Activated naive CD4-positive, alpha-beta T cell treated with anti-CD3 and anti-CD28 coated beads for 36 hours (primary cell): ENCODE data around the gene RGS6. TPM values are rescaled to one million over a fixed set of nuclear protein-coding genes. Genes with fewer than 3 reads are reported as not detected.

Source experiments
- CTCF ChIA-PET: fragments of 350-600 bp; sonication (Branson Sonifier 250); formaldehyde crosslinking; loops from one replicate; lab custom pipeline; 2021; ENCODE audit warnings: antibody characterized with exemption; lab: Charles Lee
- DNase-seq: peaks from one replicate; pipeline ENCODE4 v3.0.0-alpha.2; 2020
- H3K27ac Mint-ChIP-seq: one replicate; pipeline ENCODE4 v1.8.0; 2021; ENCODE audit warnings: mild to moderate bottlenecking, mixed read lengths
- H3K27me3 Mint-ChIP-seq: one replicate; pipeline ENCODE4 v1.8.0; 2021; ENCODE audit warnings: low read depth, mixed read lengths
- H3K36me3 Mint-ChIP-seq: one replicate; pipeline ENCODE4 v1.8.0; 2021; ENCODE audit warnings: low read depth, mixed read lengths
- H3K4me1 Mint-ChIP-seq: one replicate; pipeline ENCODE4 v1.8.0; 2021; ENCODE audit warnings: low read depth, mixed read lengths
- H3K4me3 Mint-ChIP-seq: one replicate; pipeline ENCODE4 v1.8.0; 2021; ENCODE audit warnings: mild to moderate bottlenecking, moderate library complexity, mixed read lengths
- H3K9me3 Mint-ChIP-seq: one replicate; pipeline ENCODE4 v1.8.0; 2021; ENCODE audit warnings: mixed read lengths
- intact Hi-C: fragments of 100-400 bp; cut with micrococcal nuclease; formaldehyde crosslinking; loops from one replicate; pipeline ENCODE4 v1.15.1; 2023
- total RNA-seq, 2 experiments: library from RNA; stranded (reverse); gene quantifications; one replicate each; pipeline ENCODE4 v1.2.3, GENCODE V29; 2021

Gene RGS6
- total RNA-seq, 2 experiments from 2014 or later = not detected

- CTCF ChIA-PET = interaction anchor here (0.7 kb wide), 1 partner anchor 20 kb away, joined by 4 read pairs; no protein-coding TSS in a partner anchor
- Mint-ChIP-seq H3K27me3 (no peaks in the 10 kb centered on the region), H3K4me3 (no peak overlapping the region), H3K4me1 (no peaks in the 10 kb centered on the region), H3K36me3 (no peaks in the 10 kb centered on the region), H3K9me3 (no peaks in the 10 kb centered on the region), H3K27ac (no peak overlapping the region)
- no peak for DNase-seq
- intact Hi-C loops = no loop called here
Measured at GRCh38 chr14:72500234-72500838, 568.1 kb downstream of the RGS6 start.

GRCh38 chr14:72501439-72501838 lies 569.2 kb downstream of the RGS6 start:
- Mint-ChIP-seq H3K36me3 (no peaks in the 10 kb centered on the region), H3K9me3 (no peaks in the 10 kb centered on the region), H3K4me1 (no peaks in the 10 kb centered on the region), H3K4me3 (no peak overlapping the region), H3K27me3 (no peaks in the 10 kb centered on the region), H3K27ac (no peak overlapping the region)
- CTCF ChIA-PET = no interaction called here
- DNase-seq = no peak
- intact Hi-C loops = no loop called here

- Mint-ChIP-seq H3K4me1 (no peaks in the 10 kb centered on the region), H3K9me3 (no peaks in the 10 kb centered on the region), H3K27ac (no peak overlapping the region), H3K27me3 (no peaks in the 10 kb centered on the region), H3K36me3 (no peaks in the 10 kb centered on the region), H3K4me3 (no peak overlapping the region)
- no peak for DNase-seq
- CTCF ChIA-PET = interaction anchor here (1.2 kb wide), 1 partner anchor 14 kb away, joined by 3 read pairs; no protein-coding TSS in a partner anchor
- intact Hi-C loops = no loop called here
Measured at GRCh38 chr14:72503271-72503670, 571.0 kb downstream of the RGS6 start.

DNA sequence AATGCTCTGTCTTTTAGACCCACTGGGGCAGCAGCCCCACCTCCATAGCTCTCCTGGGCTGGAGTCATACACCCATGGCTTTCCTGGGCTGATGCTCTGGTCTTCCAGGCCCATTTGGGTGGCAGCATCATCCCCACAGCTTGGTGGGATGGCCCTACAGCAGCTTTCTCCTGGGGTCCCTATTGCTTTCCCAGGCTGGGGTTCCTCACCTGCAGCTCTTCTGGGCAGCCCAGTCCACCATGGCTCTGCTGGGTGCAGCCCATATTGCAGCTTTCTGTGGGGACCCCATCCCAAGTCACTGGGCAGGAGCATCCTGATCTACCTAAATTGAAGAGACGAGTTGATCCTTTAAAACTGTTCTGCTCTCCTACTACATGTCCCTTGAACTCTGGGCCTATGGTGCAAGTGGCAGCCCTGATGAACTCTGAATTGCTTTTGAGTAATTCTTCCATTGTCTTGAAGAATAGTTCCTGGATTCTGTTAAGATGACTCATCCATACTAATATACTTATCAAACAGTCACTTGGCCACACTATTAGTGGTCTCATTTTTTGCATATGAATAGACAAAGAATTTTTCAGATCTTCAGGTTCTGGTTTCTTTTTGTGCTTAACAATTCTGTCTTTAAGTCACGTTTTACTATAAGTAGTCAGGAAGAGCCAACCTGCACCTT lies 571.6 kb downstream of the RGS6 start:
- H3K27ac Mint-ChIP-seq = no peak overlapping the region
- no peaks in the 10 kb centered on the region for H3K27me3 Mint-ChIP-seq
- intact Hi-C loops = no loop called here
- no peak overlapping the region for H3K4me3 Mint-ChIP-seq
- no peaks in the 10 kb centered on the region for H3K4me1 Mint-ChIP-seq
- H3K36me3 Mint-ChIP-seq = no peaks in the 10 kb centered on the region
- no peaks in the 10 kb centered on the region for H3K9me3 Mint-ChIP-seq
- DNase-seq = no peak
- CTCF ChIA-PET = interaction anchor here (1.2 kb wide), 1 partner anchor 13 kb away, joined by 3 read pairs; no protein-coding TSS in a partner anchor

GRCh38 chr14:72510566-72510965 lies 578.3 kb downstream of the RGS6 start:
- no peaks in the 10 kb centered on the region for H3K4me1 Mint-ChIP-seq
- no peaks in the 10 kb centered on the region for H3K9me3 Mint-ChIP-seq
- intact Hi-C loops = no loop called here
- H3K27ac Mint-ChIP-seq = no peak overlapping the region
- H3K27me3 Mint-ChIP-seq = no peaks in the 10 kb centered on the region
- no peak for DNase-seq
- H3K36me3 Mint-ChIP-seq = no peaks in the 10 kb centered on the region
- no peak overlapping the region for H3K4me3 Mint-ChIP-seq
- CTCF ChIA-PET = no interaction called here

GRCh38 chr14:72512281-72512680 lies 580.1 kb downstream of the RGS6 start:
- CTCF ChIA-PET = interaction anchor here (1.2 to 9.0 kb wide), 2 partner anchors 187 to 389 kb away, joined by 3 to 185 read pairs; no protein-coding TSS in a partner anchor
- no peak for DNase-seq
- no peak overlapping the region for H3K4me3 Mint-ChIP-seq
- intact Hi-C loops = no loop called here
- H3K4me1 Mint-ChIP-seq = peaks cover 4% of the 10 kb centered on the region
- H3K9me3 Mint-ChIP-seq = no peaks in the 10 kb centered on the region
- H3K27me3 Mint-ChIP-seq = no peaks in the 10 kb centered on the region
- no peak overlapping the region for H3K27ac Mint-ChIP-seq
- H3K36me3 Mint-ChIP-seq = no peaks in the 10 kb centered on the region

- Mint-ChIP-seq H3K27me3 (no peaks in the 10 kb centered on the region), H3K4me3 (no peak overlapping the region), H3K9me3 (no peaks in the 10 kb centered on the region), H3K27ac (no peak overlapping the region), H3K4me1 (peaks cover 10% of the 10 kb centered on the region), H3K36me3 (no peaks in the 10 kb centered on the region)
- intact Hi-C loops = no loop called here
- no peak for DNase-seq
- CTCF ChIA-PET = interaction anchor here (0.6 to 9.0 kb wide), 9 partner anchors 11 to 395 kb away, joined by 3 to 185 read pairs (median 7); no protein-coding TSS in a partner anchor
Measured at GRCh38 chr14:72512925-72513324, 580.7 kb downstream of the RGS6 start.

DNA sequence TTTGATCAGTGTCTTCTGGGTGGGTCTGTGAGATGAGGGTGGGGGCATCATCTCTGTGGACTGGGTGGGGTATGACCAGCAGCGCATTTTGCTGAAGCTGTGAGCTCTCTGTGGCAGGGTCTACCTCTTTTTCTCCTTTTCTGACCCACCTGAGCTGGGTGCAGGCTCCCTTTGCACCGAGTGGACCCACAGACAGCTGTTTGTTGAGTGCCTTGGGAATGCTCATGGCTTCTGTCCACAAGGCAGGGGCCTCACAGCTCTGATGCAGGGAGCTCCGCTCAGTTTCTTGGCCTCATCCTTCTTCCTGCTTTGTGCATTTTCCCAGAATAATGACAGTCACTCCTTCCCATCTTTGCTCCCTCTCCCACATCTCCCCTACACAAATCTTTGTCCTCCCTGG lies 581.1 kb downstream of the RGS6 start:
- H3K4me1 Mint-ChIP-seq = peaks cover 15% of the 10 kb centered on the region
- H3K27me3 Mint-ChIP-seq = no peaks in the 10 kb centered on the region
- H3K27ac Mint-ChIP-seq = no peak overlapping the region
- no peak for DNase-seq
- no peak overlapping the region for H3K4me3 Mint-ChIP-seq
- CTCF ChIA-PET = interaction anchor here (0.6 to 9.0 kb wide), 24 partner anchors 8 to 527 kb away, joined by 3 to 185 read pairs (median 4); no protein-coding TSS in a partner anchor
- intact Hi-C loops = no loop called here
- H3K36me3 Mint-ChIP-seq = no peaks in the 10 kb centered on the region
- no peaks in the 10 kb centered on the region for H3K9me3 Mint-ChIP-seq

DNA sequence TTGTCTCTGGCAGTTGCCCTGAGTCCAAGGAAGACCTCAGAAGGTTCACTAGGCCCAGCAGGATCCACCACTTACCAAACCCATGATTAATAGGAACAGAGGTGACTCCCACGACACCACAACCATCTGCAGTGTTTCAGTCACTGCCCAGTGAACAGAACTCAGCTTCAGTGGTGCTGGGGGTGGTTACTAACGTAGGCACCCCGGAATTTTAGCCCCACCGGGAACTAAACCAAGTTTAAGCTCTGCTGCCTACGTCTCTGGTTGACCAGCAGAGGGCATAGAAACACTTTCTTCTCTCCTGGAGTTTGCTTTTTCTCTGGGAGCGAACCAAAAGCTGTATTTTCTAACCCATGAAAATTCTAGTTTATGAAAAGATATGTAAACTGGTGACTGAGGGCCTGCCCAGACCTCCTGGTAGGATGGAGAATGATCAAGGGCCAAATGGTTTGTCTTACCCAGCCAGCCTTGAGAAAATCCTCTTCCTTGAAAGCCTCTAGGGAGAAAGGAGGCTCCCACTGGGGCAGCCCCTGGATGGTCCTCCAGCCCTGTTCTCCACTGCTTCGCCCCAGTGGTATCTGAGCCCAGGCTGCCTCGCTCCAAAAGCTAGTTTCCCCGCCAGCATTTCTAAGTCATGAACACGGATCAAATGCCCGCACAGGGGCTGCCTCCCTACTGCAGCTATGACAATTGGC lies 581.9 kb downstream of the RGS6 start:
- Mint-ChIP-seq H3K4me3 (no peak overlapping the region), H3K4me1 (peaks cover 22% of the 10 kb centered on the region), H3K27me3 (no peaks in the 10 kb centered on the region), H3K36me3 (no peaks in the 10 kb centered on the region), H3K27ac (no peak overlapping the region), H3K9me3 (no peaks in the 10 kb centered on the region)
- DNase-seq = no peak
- CTCF ChIA-PET = interaction anchor here (0.6 to 9.0 kb wide), 29 partner anchors 9 to 528 kb away, joined by 3 to 185 read pairs (median 3); no protein-coding TSS in a partner anchor
- intact Hi-C loops = loop anchor here (1.0 kb wide), 1 partner anchor 434 kb away; no protein-coding TSS in a partner anchor

GRCh38 chr14:72514660-72515025 lies 582.4 kb downstream of the RGS6 start:
- peaks cover 28% of the 10 kb centered on the region for H3K4me1 Mint-ChIP-seq
- no peaks in the 10 kb centered on the region for H3K27me3 Mint-ChIP-seq
- CTCF ChIA-PET = interaction anchor here (0.7 to 9.0 kb wide), 21 partner anchors 9 to 434 kb away, joined by 3 to 185 read pairs (median 3); no protein-coding TSS in a partner anchor
- no peak for DNase-seq
- H3K4me3 Mint-ChIP-seq = no peak overlapping the region
- H3K9me3 Mint-ChIP-seq = peaks cover 1% of the 10 kb centered on the region
- intact Hi-C loops = loop anchor here (1.0 to 5.0 kb wide), 3 partner anchors 198 to 953 kb away; no protein-coding TSS in a partner anchor
- H3K27ac Mint-ChIP-seq = no peak overlapping the region
- no peaks in the 10 kb centered on the region for H3K36me3 Mint-ChIP-seq

DNA sequence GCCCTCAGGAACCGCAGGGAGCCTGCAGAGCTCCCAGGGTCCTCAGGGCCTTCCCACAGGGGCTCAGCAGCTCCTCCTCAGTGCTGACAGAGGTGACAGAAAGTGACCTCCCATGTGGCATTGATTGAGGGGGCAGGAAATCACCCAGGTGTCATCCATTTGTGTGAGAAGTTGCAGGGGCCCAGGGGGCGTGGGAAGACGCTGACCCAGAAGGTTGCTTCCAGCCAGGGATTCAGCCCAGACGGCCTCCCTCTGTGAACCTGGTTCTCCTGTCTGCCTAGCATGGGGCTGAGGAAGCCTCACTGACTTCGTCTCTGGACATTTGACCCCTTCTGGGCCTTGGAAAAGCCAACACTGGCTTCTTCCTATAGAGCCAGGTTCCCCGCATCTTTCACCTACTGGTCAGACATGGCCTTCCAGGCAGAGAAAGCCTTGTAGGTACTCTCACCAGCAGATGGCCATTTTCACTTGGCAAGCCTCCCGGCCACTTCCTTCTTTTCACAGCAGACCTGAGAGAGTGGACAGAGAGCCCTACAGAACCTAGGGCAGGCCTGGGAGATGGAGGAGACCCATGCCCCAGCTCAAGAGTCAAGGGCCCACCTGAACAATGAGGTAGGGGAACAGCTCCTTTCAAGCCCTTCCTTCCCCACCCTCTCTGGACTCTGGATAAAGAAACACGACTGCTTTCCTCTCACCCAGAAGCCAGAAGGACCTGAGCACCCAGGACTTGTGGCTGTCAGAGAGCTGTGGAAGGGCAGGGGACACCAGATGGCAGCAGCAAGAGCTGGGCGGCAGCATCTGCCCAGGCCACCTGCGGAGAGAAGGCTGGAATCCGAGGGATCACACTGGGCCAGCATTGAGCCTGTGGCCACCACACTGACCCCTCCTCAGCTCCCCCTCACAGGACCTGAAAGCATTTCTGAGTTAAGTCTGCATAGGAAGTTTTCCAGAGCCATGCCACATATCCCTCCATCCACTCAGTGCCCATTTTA lies 583.8 kb downstream of the RGS6 start:
- H3K27ac Mint-ChIP-seq = no peak overlapping the region
- CTCF ChIA-PET = interaction anchor here (0.7 to 9.0 kb wide), 14 partner anchors 11 to 433 kb away, joined by 3 to 185 read pairs (median 4); partner anchors contain the start of gene DPF3
- intact Hi-C loops = loop anchor here (5.0 kb wide), 2 partner anchors 196 to 951 kb away; no protein-coding TSS in a partner anchor
- H3K27me3 Mint-ChIP-seq = no peaks in the 10 kb centered on the region
- peaks cover 9% of the 10 kb centered on the region for H3K9me3 Mint-ChIP-seq
- H3K4me1 Mint-ChIP-seq = peaks cover 41% of the 10 kb centered on the region
- H3K36me3 Mint-ChIP-seq = no peaks in the 10 kb centered on the region
- no peak overlapping the region for H3K4me3 Mint-ChIP-seq
- no peak for DNase-seq
